ENCODE data around the gene GALNT10. TPM values are rescaled to one million over a fixed set of nuclear protein-coding genes. Genes with fewer than 3 reads are reported as not detected.

The GALNT10 gene
- total and polyA plus RNA-seq, 9 of the 15 experiments (the other 6 are each of a cell fraction or from before 2014, with no cell fraction given) = 4.6 to 37.1 (median 13.3) TPM

GRCh38 chr5:154249826-154250225 lies 59.3 kb downstream of the GALNT10 start:
- Histone ChIP-seq H3K4me1 (replicated peaks in 1 of 2; ENCODE audit: control insufficient read depth in 2 of 2, insufficient read depth in 2 of 2, low read length in 2 of 2) (no peaks in the 10 kb centered on the region), H3K9ac (ENCODE audit: insufficient read depth in 1 of 2, low read depth in 2 of 2, low read length in 2 of 2) (no peak overlapping the region), H3K4me3 (no peak overlapping the region), H3K79me2 (ENCODE audit: control insufficient read depth, insufficient read depth, low read length) (no peaks in the 10 kb centered on the region), H3K4me2 (ENCODE audit: insufficient read depth, low read length) (no peak overlapping the region), H2AFZ (ENCODE audit: low read depth, low read length) (no peak overlapping the region), H3K9me1 (ENCODE audit: control insufficient read depth, insufficient read depth, low read length) (no peaks in the 10 kb centered on the region), H4K20me1 (replicated peaks; ENCODE audit: control insufficient read depth, insufficient read depth, low read length) (no peaks in the 10 kb centered on the region), H3K9me3 (replicated peaks; ENCODE audit: control insufficient read depth, insufficient read depth, low read depth, low read length) (no peaks in the 10 kb centered on the region), H3K36me3 (ENCODE audit: control insufficient read depth, insufficient read depth, low read length) (no peaks in the 10 kb centered on the region), H3K27me3 (ENCODE audit: control insufficient read depth in 2 of 2, insufficient read depth in 2 of 2, low read length in 2 of 2) (no peaks in the 10 kb centered on the region), H3K27ac (ENCODE audit: extremely low read depth, low read depth, low read length) (no peak overlapping the region)
- no peak for DNase-seq (ENCODE audit: extremely low read depth in 1 of 4, low spot score in 3 of 4)
- WGBS (ENCODE audit: insufficient coverage, low coverage, missing lambda C conversion rate) = 10% methylated on average over 3 of the region's 3 CpGs
- in situ Hi-C loops (cut with MboI) = no loop called here
- intact Hi-C loops (cut with micrococcal nuclease) = no loop called here
- no TSS peak for BruUV-seq (replicated peaks)
- ATAC-seq = no peak
- CTCF ChIA-PET (ENCODE audit: low intra/inter-chr PET ratio) = no interaction called here
- POLR2A ChIA-PET = interaction anchor here (0.9 to 1.0 kb wide), 2 partner anchors 14 to 47 kb away, joined by 3 read pairs; no protein-coding TSS in a partner anchor
- FAIRE-seq = no peak
- no peak for TF ChIP-seq KLF13 (tag; IDR thresholded peaks at IDR 0.05; ENCODE audit: borderline replicate concordance, low read depth)

- Histone ChIP-seq H3K4me3 (no peak overlapping the region), H3K36me3 (ENCODE audit: control insufficient read depth, insufficient read depth, low read length) (no peaks in the 10 kb centered on the region), H3K27me3 (ENCODE audit: control insufficient read depth in 2 of 2, insufficient read depth in 2 of 2, low read length in 2 of 2) (no peaks in the 10 kb centered on the region), H3K27ac (ENCODE audit: extremely low read depth, low read depth, low read length) (no peak overlapping the region), H3K9ac (ENCODE audit: insufficient read depth in 1 of 2, low read depth in 2 of 2, low read length in 2 of 2) (no peak overlapping the region), H3K9me3 (replicated peaks; ENCODE audit: control insufficient read depth, insufficient read depth, low read depth, low read length) (no peaks in the 10 kb centered on the region), H3K4me1 (replicated peaks in 1 of 2; ENCODE audit: control insufficient read depth in 2 of 2, insufficient read depth in 2 of 2, low read length in 2 of 2) (no peaks in the 10 kb centered on the region), H3K79me2 (ENCODE audit: control insufficient read depth, insufficient read depth, low read length) (no peaks in the 10 kb centered on the region), H3K9me1 (ENCODE audit: control insufficient read depth, insufficient read depth, low read length) (no peaks in the 10 kb centered on the region), H3K4me2 (ENCODE audit: insufficient read depth, low read length) (no peak overlapping the region), H2AFZ (ENCODE audit: low read depth, low read length) (no peak overlapping the region), H4K20me1 (replicated peaks; ENCODE audit: control insufficient read depth, insufficient read depth, low read length) (no peaks in the 10 kb centered on the region)
- in situ Hi-C loops (cut with MboI) = no loop called here
- intact Hi-C loops (cut with micrococcal nuclease) = no loop called here
- FAIRE-seq (no peak), DNase-seq (ENCODE audit: extremely low read depth in 1 of 4, low spot score in 3 of 4) (no peak), ATAC-seq (no peak)
- POLR2A ChIA-PET = interaction anchor here (0.6 to 1.3 kb wide), 2 partner anchors 16 to 22 kb away, joined by 3 read pairs; no protein-coding TSS in a partner anchor
- CTCF ChIA-PET (ENCODE audit: low intra/inter-chr PET ratio) = no interaction called here
- BruUV-seq (replicated peaks) = no TSS peak
- TF ChIP-seq PTBP1 (IDR thresholded peaks at IDR 0.05; ENCODE audit: low read depth, low read length) (no peak), ZNF318 (IDR thresholded peaks at IDR 0.05; ENCODE audit: borderline replicate concordance in 1 of 2, low read depth in 1 of 2) (no peak), ZBTB34 (CRISPR knock-in tag; IDR thresholded peaks at IDR 0.05) (no peak)
Observed at GRCh38 chr5:154251529-154251928, 61.0 kb downstream of the GALNT10 start.

Data from K562 (cell line).